HG03066 (cell line): ENCODE data around the gene HELZ.
"Not testable (repeated sequence)": the region's sequence is repeated elsewhere in the genome, so short reads cannot be mapped to it uniquely, and the experiment has no call there.

ENCODE experiments used
- ATAC-seq: cut with Tn5 transposase; IDR thresholded peaks from one replicate; pipeline ENCODE4 v1.9.1; 2021; ENCODE audit warnings: low read depth; ENCODE audit not compliant: unreplicated experiment

HELZ gene

DNA sequence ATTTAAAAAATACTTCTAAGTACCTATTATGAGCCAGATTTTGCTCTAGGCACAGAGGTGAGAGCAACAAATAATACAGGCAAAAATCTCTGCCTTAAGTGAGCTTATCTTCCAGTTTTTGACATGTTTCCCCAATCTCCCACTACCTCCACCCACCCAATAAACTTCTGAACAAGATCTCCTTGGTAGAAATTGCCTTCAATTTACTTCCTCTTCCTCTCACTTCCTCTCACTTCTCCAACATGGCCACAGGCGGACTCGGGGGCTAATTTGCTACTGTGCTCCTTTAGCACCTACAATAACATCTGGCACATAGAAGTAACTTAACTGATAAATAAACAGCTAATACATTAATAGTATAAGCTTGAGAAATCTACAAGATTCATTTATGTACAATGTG is 118.0 kb downstream of the HELZ start:
- no peak for ATAC-seq

DNA sequence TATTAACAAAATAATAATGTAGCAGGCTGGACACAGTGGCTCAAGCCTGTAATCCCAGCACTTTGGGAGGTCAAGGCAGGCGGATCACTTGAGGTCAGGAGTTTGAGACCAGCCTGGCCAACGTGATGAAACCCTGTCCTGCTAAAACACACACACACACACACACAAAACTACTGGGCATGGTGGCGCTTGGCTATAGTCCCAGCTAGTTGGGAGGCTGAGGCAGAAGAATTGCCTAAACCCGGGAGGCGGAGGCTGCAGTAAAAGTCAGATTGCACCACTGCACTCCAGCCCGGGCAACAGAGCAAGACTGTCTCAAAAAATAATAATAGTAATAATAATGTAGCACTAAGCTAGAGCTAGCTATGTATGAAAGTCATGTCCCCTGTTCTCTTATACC is 118.5 kb downstream of the HELZ start:
- not testable (repeated sequence) for ATAC-seq

DNA sequence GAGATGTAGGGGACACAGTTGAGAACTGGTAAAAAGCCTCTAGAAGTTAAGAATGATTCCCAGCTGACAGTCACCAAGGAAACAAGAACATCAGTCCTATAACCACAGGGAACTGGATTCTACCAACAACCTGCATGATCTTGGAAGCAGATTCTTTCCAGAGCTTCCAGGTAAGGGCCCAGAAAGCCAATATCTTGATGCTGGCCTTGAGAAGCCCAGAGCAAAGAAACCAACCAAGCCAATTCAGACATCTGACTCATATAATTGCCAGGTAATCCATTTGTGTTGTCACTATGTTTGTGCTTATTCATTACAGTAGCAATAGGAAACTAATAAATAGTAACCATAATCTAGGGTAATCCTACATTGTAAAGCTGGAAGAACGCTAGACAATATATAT is 119.1 kb downstream of the HELZ start:
- ATAC-seq, result no peak

DNA sequence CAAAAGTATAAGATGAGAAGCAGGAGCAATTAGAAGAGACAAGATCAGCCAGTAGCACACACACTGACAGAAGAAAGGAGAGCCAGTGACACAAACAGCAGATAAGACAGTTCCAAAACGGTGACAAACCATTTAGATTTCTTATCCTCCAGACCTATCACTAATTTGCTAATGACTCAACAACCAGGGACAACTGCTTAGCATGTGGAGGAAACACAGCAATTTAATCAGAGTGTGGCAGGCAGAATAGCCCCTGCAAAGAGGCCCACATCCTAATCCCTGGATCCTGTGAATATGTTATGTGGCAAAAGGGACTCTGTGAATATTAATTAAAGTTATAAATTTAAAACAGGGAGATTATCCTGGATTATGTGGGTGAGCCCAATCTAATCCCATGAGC is 119.6 kb downstream of the HELZ start:
- ATAC-seq, result no peak

DNA sequence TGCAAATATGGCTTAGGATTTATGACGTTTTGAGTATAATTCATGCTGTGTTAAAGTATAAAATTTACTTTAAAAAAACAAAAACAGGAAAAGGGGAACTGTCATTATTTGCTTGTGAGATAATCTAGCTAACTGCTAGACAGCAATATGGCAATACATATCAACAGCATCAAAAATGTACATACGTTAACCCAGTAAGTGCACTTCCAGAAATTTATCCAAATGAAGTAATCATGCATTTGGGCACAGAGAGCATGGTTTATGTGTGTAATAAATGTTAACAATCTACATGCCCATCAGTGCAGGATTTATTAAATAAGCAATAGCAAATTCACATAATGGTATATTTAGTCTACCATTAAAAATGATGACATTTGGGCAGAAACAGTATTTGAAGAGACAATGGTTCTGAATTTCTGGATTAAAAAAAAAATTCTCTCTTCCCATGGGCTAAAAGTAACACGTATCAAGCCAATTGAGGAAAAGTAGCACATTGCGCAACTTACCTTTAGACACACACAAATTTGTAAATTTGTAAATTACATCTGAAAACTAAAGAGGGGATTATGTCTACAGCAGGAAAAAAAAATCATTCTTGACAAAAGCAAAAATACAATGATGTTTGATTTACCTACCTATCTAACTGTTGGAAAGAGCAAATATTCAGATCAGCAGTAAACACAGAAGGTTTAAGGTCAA is 120.4 kb downstream of the HELZ start:
- ATAC-seq, result no peak

DNA sequence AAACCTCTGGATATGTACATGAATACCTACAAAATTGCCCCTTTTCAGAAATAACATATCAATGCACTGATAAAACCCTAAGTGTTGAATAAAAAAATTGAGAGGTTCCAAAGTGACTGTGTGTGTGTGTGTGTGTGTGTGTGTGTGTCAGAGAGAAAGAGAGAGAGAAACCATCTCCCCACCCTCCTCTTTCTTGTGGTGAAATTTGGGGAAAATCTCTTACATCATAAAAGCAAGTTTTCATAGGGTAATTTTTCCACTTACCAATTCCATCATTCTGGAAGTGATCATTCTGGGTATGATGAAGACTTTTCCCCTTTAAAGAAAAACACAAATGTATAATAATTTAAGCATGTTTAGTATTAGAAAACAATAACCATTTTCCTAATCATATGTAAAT is 121.3 kb downstream of the HELZ start:
- ATAC-seq, result no peak

DNA sequence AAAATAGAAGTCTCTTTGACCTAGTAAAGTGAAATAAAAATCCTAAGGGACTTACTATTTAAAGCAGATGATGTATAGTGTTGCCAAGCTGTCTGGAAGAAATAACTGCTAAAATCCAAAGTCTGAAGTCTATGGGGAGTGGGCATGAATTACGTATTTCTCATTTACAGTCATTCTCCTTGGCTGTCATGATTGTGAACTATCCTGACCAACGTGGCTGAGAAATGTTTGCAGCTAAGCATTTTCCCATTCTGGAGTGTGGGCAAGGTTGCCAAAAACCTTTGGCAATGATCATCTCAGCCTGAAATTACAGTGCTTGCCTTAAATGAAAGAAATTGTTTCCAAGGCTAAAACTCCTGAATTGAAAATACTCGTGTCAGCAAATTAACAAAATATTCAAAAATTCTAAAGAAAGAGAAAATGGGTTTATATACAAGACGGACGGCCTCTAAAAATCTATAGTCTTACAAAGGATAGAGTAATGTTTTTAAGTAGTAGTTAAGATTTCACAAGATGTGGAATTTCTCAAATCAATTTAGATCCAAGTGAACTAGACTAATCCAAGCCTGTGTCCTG is 123.6 kb downstream of the HELZ start:
- no peak for ATAC-seq

DNA sequence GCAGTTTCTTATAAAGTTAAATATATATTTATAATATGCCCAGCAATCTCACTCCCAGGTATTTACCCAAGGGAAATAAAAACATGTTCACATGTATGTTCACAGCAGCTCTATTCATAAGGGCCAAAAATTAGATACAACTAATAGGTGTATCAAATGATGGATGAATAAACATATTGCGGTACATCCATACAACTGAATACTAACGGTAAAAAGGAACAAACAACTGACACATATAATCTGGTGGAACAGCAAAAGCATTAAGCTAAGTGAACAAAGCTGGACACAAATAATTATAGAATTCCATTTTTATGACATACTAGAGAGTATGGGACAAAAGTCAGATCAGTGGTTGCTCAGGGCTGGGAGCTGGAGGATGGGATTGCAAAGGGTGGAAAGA is 125.9 kb downstream of the HELZ start:
- no peak for ATAC-seq

DNA sequence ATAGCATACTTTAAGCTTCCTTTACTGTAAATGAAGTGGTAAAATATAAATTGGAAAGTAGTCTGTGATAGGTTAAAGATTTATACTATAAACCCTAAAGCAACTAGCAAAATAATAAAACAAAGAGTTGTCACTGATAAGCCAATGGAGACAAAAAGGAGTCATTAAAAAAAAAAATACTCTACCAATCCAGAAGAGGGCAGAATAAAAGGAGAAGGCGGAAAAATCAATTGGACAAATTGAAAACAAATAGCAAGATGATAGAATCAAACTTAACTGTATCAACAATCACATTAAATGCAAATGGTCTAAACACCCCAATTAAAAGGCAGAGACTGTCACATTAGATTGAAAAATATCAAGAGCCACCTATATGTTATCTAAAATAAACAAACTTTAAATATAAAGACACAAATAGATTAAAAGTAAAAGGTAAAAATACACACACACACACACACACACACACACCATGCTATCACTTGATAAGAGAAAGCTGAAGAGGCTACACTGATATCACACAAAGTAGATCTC is 128.9 kb downstream of the HELZ start:
- no peak for ATAC-seq

DNA sequence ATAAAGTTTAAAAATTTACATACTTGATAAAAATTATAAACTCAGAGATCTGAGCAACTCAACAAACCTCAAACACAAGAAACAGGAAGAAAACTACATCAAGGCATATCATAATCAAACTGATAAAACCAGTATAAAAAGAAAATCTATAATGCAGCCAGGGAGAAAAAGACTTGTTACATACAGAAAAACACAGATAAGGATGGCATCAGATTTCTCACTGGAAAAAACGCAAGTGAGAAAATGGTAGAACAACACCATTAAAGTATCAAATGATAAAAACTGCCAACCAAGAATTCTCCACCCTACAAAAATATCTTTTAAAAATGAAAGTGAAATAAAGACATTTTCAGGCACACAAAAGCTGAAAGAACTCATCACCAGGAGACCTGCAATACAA is 129.6 kb downstream of the HELZ start:
- ATAC-seq, result no peak

DNA sequence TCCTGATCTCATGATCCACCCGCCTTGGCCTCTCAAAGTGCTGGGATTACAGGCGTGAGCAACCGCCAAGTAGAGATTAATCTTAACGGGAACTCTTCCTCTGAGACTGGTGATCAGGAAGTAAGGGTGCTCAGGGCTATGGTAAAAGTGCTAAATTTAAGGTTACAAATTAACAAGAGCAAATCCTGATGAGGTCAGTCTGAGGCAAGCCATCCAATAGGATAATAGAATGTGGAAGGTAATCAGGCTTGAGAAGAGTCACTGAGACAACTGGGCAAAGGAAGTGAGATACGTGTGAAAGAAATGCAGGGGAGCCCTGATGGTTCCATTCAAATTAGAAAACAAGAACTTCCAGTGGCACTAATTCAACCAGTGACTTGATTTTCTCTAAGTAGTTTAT is 131.5 kb downstream of the HELZ start:
- no peak for ATAC-seq

DNA sequence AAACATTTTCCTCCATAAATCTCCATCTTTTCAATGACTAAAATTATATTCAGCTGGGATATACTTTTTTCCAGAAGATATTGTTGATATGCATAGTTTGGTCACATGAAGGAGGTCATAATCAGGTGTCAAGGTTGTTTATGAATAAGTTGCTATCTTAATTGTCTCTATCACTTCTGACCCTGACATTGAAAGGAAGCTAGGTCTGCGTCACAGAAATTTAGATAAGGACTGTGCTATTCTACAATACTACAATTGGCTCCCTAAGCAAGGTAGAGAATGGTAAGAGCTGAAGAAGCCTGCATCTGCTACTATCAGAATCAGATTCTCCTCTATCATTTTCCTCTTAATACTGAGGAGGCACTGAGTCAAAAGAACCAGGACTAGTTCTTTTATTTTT is 133.2 kb downstream of the HELZ start:
- ATAC-seq, result no peak

DNA sequence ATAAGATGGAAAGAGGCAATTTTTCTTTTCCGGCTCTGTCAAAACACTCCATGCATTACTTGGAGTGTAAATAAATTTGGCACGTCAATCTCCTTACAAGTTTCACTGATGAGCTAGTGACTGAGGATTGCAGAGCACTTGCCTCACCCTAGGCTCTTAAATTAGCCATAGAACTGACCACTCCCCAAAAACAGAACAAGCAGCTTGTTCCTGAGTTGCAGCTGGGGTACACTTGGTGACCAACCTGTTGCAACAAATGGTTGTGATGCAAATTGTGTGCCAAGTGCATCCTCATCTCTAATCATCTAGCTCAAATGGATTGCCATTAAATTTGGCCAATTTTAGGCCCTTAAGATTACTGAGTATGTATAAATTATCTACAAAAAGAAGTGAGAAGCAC is 133.7 kb downstream of the HELZ start:
- no peak for ATAC-seq

DNA sequence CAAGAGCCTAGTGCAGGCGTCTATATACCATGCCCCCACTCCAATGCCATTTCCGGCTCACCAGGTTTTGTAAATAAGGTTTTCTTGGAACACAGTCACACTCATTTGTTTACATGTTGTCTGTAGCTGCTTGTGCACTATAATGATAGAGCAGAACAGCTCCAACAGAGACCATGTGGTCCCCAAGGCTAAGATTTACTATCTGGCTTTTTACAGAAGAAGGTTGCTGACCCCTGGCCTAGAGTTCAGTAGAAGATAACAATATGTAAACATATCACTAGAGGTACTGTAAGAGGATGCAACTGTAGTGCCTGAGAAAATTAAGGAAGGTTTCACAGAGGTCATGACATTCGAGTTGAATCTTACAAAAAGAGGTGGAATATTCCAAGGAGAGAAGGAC is 134.4 kb downstream of the HELZ start:
- ATAC-seq, result no peak

DNA sequence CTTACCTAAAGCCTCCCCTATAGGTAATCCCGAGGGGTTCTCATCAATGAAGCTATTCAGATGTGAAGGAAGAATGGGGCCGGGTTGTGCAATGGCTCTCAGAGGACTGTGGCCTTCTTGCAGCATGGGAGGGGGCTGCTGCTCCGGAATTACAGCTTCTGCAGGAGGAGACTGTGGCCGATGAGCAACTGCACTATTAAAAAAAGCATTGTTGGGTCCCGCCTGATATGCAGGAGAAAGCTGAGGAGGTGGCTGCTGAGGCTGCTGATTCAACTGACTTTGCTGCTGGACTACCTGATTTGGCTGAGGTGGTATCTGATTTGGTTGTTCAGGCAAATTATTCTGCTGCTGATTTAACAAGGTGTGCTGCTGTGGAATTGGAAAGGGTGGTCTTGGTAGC is 135.9 kb downstream of the HELZ start:
- ATAC-seq, result no peak

DNA sequence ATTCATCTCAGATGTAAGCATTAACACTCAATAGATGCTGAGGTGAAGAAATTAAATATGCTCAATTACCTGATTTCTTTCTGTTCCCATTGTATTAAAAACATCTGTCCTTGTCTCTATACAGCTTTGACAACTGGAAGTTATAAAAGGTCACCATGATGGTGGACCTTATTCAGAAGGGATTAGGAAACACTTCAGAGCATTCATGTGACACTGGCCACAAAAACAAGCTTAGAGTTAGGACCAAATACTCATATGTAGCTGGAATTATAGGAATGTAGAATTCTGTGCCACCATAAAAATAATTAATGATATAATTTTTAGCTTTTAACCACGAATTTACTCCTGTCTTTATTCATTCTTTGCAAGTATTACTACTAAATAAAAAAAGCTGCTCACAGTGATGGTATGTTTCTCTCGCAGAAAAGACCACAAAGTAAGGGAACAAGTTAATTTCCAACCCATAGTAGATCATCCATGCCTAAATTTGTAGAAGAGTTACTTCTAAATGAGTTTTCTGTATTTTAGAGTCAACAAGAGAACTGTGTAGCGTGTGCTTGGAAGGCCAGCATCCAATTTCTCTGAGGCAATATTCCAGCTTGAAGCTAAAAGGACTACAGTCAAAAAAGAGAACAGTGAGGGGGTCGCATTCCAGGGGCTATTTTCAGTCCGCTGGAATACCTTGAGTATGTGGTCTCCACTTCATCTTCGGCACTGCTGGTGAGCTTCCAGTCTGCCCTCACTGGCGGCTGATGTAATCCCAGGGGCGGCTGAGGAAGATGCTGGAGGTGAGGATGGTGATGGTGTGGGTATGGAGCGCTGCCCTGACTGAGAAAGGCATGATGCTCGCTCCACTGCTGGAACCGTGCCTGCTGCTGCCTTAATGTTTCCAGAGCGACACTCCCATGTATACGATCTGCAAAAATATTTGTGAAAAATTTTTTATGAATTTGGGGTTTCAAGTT is 136.9 kb downstream of the HELZ start:
- ATAC-seq, result no peak

DNA sequence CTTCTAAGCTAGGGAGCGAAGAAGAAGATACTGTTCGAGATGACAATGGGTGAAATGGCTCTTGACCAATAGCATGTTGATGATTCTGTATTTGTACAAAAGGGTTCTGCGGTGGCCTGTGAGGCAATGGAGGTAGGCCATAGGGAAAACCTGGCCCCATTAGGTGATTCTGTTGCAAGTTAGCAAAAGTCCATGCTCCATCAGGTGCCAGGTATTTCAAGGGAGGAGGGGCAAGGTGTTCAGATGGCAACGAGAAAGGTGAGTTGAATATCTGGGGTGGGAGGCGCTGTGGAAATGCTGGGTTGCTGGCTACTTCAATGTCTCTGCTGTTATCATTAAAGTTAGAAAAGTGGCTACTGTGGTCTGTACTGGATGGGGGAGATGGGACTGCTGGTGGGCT is 137.8 kb downstream of the HELZ start:
- no peak for ATAC-seq

DNA sequence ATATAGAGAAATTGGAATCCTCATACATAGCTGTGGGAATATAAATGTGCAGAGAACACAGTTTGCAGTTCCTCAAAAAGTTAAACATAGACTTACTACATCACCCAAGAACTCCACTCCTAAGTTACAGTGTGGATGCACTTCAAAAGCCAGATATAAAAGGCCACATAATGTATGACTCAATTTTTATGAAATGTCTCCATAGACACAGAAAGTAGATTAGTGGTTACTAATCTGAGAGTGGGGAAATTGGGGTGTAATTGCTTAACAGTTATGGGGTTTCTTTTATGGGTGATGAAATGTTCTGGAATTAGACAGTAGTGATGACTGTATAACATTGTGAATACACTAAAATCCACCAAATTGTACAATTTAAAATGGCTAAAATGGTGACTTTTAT is 139.8 kb downstream of the HELZ start:
- no peak for ATAC-seq

DNA sequence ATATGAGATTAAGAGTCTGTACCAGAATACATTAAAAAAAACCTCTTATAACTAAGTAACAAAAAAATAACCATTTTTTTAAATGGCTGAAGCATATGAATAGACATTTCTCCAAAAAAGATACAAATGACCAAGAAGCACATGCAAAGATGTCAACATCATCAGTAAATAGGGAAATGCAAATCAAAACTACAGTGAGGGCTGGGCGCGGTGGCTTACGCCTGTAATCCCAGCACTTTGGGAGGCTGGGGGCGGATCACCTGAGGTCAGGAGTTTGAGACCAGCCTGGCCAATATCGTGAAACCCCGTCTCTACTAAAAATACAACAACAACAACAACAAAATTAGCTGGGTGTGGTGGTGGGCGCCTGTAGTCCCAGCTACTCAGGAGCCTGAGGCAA is 140.4 kb downstream of the HELZ start:
- not testable (repeated sequence) for ATAC-seq

DNA sequence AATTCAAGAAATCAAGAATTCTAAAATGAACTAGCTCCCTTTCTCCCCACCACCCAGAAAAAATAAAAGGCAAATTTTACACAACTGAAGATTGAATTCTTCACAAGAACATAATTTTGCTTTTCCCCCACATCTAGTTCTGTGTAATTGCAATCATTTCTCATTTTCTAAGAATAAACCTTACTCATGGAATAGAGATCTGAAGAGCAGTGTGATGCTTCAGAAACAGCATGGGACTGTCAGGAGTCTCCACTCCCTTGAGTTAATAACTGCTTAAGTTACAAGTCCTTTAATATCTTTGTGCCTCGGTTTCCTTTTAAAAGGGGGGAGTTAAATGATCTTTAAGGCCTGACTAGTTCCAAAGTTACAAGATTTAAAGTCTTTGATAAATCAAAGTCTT is 147.0 kb downstream of the HELZ start:
- ATAC-seq, result no peak

DNA sequence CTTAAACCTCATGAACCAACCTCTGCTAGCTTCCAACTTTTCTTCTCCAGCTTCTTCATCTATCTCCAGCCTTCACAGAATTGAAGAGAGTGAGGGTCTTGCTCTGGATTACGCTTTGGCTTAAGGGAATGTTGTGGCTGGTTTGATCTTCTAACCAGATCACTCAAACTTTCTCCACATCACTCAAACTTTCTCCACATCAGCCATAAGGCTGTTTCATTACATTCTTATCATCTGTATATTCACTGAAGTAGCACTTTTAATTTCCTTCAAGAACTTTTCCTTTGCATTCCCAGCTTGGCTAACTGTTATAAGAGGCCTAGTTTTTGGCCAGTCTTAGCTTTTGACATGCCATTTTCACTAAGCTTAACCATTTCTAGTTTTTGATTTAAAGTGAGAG is 148.4 kb downstream of the HELZ start:
- ATAC-seq, result no peak
